Measurements from ENCODE around the gene UBTD1.

- no peak for TF ChIP-seq ZNF274 (IDR thresholded peaks at IDR 0.05; ENCODE audit: low read depth, low read length)
- TF ChIP-seq YY1 (IDR thresholded peaks at IDR 0.05; ENCODE audit: insufficient read depth, insufficient read length) = no peak
Observed at GRCh38 chr10:97607095-97607636, 108.4 kb downstream of the UBTD1 start.
